ENCODE measurements around the gene MRO.
A peak's percentile ranks its signal among the peaks of the same experiment; 100 is the strongest.
"Not testable (repeated sequence)": the region's sequence is repeated elsewhere in the genome, so short reads cannot be mapped to it uniquely, and the experiment has no call there.

MRO gene

GRCh38 chr18:50793641-50794565 lies 25.9 kb downstream of the MRO start:
- DNase-seq (ENCODE audit: low spot score) (no peak), FAIRE-seq (no peak)

DNA sequence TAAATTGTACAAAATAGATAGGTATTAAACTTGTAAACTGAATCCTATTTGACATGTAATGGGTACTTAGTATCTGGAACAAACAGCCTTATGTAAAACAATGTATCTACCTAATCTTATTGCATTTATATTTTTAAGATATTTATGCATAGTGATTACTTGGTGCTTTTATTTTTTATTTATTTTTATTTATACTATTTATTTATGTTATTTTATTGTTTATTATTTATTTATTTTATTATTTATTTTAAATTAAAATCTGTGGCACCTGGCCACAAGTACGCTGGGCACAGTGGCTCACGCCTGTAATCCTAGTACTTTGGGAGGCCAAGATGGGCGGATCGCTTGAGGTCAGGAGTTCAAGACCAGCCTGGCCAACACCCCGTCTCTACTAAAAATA lies 26.9 kb downstream of the MRO start:
- no peak for FAIRE-seq
- DNase-seq (ENCODE audit: low spot score), result no peak

- no peak for FAIRE-seq
- no peak for DNase-seq (ENCODE audit: low spot score)
Measured at GRCh38 chr18:50791599-50792438, 28.0 kb downstream of the MRO start.

- DNase-seq (ENCODE audit: low spot score), result no peak
- no peak for FAIRE-seq
Measured at GRCh38 chr18:50790948-50791347, 28.9 kb downstream of the MRO start.

DNA sequence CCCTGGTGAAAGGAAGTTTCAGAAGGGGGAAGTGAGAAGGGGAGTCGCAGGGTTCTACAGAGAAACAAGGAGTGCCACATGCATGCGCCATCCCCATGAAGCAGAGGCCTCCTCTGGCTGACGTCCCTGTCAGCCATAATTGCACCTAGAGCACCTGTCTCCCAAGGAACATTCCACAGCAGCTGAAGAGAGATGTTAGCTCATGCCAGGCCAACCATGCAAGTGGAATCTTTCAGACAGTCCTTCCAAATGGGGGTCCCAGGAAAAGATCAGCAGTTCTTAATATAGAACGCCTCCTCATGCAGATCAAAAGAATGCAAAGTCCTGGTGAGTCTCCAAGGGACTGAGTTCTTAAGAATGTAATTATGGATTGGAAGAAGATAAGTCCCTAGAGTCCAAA lies 29.6 kb downstream of the MRO start:
- no peak for DNase-seq (ENCODE audit: low spot score)
- no peak for FAIRE-seq

GRCh38 chr18:50788284-50788683 lies 31.5 kb downstream of the MRO start:
- FAIRE-seq, result no peak
- DNase-seq (ENCODE audit: low spot score), result no peak

- FAIRE-seq (no peak), DNase-seq (ENCODE audit: low spot score) (peak; percentile 14)
Measured at GRCh38 chr18:50786864-50787263, 33.0 kb downstream of the MRO start.

DNA sequence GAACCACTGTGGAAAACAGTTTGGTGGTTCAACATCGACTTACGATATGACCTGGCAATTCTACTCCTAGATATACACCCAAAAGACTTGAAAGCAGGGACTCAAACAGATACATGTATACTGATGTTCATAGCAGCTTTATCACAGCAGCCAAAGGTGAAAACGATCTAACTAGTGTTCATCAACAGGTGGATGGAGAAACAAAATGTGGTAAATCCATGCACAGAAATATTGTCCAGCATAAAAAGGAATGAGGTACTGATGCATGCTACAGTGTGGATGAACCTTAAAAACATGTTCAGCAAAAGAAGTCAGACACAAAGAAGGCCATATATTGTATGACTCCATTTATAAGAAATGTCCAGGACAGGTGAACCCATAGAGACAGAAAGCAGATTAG lies 36.3 kb downstream of the MRO start:
- no peak for DNase-seq (ENCODE audit: low spot score)
- FAIRE-seq, result no peak

DNA sequence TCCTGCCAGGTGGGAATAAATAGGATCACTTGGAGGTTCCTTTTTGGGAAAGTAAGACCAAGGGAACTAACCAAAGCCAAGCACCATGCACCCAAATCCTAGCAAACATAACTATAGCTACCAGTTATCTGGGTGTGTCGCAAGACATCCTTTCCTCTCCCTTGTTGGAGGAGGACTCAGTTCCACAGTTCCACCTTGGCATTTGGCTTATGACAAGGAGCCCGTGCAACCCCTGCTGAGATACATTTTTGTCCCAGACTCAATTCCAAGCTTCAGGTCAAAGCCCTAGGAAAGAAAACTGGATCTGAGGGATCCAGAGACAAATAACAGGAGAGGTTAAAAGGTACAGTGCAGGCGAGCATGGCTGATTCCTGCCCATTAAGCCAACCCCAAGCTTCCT lies 40.8 kb downstream of the MRO start:
- FAIRE-seq; DNase-seq (ENCODE audit: low spot score): not testable (repeated sequence)

DNA sequence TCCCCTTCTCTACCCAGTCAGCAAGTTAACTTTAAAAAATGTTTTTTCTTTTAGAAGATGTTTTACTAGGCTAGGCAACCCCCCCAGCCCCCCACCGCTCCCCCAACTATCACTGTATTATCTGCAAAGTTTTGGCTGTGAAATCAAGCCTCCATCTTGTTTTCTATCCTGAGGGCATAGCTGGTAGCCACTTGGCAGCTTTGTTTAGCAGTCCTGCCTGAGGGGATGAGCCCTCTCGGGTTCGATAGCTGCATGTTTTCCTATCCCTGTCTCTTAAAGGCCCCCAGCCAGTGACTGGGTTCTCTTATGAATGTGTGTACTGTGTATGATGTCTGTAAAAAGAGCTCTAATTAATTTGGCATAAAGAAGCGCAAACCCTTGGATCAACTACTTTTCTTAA lies 43.4 kb downstream of the MRO start:
- FAIRE-seq (no peak), DNase-seq (ENCODE audit: low spot score) (no peak)

DNA sequence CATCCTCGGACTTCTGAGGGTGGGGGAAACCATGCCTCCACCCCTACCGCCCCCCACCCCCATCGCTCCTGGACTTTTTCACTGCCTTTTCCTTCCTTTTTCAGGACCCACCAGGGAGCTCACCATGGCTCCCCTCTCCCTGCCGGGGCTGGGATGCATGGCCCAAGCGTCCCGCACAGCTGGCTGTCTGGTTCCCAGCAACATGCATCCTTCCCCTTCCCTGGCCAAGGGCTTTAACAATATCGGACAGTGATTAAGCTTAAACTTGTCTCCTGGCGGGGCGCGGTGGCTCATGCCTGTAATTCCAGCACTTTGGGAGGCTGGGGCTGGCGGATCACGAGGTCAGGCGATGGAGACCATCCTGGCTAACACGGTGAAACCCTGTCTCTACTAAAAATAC lies 44.1 kb downstream of the MRO start:
- FAIRE-seq (no peak), DNase-seq (ENCODE audit: low spot score) (no peak)

DNA sequence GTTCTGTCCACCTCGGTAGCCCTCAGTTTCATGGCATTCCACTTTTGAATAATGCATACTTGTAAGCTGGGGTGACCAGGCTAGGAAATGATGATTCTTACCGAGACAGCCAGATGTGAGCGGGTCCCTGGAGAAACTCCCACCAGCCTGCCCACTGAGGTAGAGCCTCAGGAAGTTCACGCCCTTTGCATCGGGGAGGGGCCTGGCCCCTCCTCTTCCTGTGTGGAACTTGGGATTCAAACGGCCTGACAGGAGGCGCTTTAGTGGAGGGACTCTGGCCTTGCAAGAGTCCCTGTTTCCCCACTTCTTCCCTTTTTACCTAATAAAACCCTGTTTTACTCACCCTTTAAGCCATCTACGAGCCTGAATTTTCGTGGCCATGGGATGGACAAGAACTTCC lies 44.6 kb downstream of the MRO start:
- FAIRE-seq (no peak), DNase-seq (ENCODE audit: low spot score) (no peak)

DNA sequence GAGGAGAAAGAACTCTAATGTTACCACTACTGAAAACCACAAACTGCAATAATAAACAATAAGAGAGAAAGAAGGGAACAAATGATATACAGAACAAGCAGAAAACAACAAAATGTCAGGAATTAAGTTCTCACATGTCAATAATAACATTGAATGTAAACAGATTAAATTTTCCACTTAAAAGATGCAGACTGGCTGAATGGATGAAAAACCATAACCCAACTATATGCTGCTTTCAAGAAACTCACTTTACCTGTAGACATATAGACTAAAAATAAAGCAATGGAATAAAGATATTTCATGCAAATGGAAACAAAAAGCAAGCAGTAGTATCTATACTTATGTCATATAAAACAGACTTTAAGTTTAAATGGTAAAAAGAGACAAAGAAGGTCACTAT lies 50.4 kb downstream of the MRO start:
- DNase-seq (ENCODE audit: low spot score) (no peak), FAIRE-seq (no peak)

DNA sequence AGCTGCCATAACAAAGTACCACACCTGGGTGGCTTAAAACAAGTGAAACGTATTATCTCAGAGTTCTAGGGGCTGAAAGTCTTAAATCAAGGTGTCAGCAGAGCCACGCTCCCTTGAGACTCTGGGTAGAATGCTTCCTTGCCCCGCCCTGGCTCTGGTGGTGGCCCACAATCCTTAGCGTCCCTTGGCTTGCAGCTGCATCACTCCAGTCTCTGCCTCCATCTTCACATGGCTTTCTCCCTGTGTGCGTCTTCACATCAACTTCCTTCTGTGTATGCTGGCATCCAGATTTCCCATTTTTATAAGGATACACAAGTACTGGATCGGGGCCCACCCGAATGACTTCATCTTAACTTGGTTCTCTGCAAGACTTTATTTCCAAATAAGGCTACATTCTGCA lies 62.5 kb downstream of the MRO start:
- DNase-seq (ENCODE audit: low spot score), result no peak
- no peak for FAIRE-seq

GRCh38 chr18:50754297-50754696 lies 65.5 kb downstream of the MRO start:
- no peak for DNase-seq (ENCODE audit: low spot score)
- FAIRE-seq, result no peak

DNA sequence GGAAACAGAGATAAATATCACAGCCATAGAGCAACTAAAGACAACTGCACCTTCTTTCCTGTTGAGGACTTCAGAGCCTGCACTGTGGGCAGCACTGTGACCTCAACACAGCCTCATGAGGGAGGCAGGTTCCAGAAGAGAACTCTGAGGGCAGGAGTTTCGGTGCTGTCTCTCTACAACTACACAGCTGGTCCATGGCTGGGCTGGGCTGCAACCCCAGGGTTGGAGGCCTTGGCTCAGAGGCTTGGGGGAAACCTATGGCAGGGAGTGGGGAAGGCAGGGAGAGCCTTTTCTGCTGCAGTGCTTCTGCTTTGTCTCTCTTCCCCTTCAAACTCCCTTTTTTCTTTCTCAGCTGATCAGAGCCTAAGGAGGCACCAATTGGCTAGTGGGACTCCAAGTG lies 66.5 kb downstream of the MRO start:
- DNase-seq (ENCODE audit: low spot score) (no peak), FAIRE-seq (no peak)

DNA sequence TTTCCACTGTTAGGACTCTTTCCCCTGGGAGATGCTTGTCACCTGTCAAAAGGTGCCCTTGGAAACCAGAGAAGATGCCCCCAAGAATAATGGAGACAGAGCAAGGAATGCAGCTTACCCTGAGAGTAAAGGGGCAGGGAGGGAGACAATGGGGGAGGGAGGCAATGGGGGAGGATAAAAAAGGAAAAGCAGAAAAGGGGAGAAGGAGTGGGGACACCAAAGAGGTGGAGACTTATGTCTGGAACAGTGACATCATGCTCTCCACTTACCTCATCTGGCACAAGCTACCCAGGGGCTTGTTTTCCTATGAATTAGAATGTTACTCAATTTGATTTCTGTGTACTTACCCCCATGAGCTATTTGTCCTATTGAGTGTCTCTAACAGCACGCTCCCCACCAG lies 67.9 kb downstream of the MRO start:
- no peak for FAIRE-seq

DNA sequence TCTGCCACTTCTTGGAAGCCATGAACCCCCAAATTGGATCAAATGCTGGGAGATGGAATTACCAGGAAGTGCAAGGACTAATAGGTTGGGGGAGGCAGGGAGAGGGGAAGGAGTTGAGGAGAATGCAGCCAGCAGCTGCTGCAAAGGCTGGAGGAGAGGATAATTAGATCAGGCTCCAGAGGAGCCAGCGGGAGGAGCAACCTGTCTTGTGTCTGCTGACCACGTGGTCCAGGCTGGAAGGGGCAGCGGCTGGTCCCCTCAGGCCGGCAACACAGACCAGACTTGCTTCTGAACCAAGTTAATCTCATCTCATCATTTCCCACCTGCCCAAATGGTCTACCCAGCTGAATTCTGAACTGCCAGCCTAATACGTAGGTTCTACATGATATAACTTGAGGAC lies 68.3 kb downstream of the MRO start:
- no peak for FAIRE-seq
- no peak for DNase-seq (ENCODE audit: low spot score)

More for the DNA sequence above, 67.9 kb downstream of the MRO start:
- DNase-seq (ENCODE audit: low spot score), result no peak

GRCh38 chr18:50750546-50750945 lies 69.3 kb downstream of the MRO start:
- FAIRE-seq (no peak), DNase-seq (ENCODE audit: low spot score) (no peak)

DNA sequence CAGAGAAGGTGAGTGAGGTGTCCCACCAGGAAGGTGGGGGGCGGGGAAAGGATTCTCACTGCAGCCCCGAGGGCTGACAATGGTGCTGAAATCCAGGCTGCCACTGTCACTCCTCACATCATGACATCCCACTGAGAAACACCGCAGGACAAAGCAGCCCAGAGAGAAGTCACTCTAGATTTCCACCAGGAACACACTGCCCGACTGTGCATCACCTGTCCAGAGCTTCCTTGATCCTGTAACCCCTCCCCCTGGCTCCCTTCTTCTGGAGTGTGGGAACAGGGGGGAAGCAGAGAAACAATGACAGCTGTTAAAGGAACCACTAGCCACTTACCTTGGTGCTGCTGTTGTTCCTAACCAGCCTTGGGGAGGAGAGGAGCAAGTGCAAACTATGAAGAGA lies 69.9 kb downstream of the MRO start:
- DNase-seq (ENCODE audit: low spot score), result no peak
- FAIRE-seq, result no peak

- DNase-seq (ENCODE audit: low spot score), result no peak
Measured at GRCh38 chr18:50749421-50749820, 70.4 kb downstream of the MRO start.

More at GRCh38 chr18:50749421-50749820, 70.4 kb downstream of the MRO start:
- no peak for FAIRE-seq
